Astrocyte of the spinal cord (primary cell): ENCODE measurements around the gene SLC8A3.

Experiments
- DNase-seq: peaks from one replicate; pipeline ENCODE4 v3.0.0; 2011; ENCODE audit warnings: low read depth, low spot score
- H3K4me3 ChIP-seq: 2 replicates; pipeline ENCODE4 v1.5.1; 2011; ENCODE audit warnings: low read depth, mild to moderate bottlenecking, low read length, moderate library complexity
- CTCF ChIP-seq: IDR thresholded peaks from 2 replicates; pipeline ENCODE4 v1.5.1; 2012; ENCODE audit warnings: low read depth, mild to moderate bottlenecking, low read length, inconsistent platforms
- in situ Hi-C: cut with HindIII; loops from 2 replicates; pipeline ENCODE4 v1.10.0; 2017; ENCODE audit warnings: low sequenced_read_pairs

SLC8A3 gene

GRCh38 chr14:70177081-70177800 lies 11.5 kb downstream of the SLC8A3 start:
- no peak for TF ChIP-seq CTCF
- no peak overlapping the region for H3K4me3 ChIP-seq
- in situ Hi-C loops, result no loop called here
- no peak for DNase-seq

GRCh38 chr14:70173569-70173968 lies 15.2 kb downstream of the SLC8A3 start:
- in situ Hi-C loops, result no loop called here
- no peak for TF ChIP-seq CTCF
- no peak for DNase-seq
- H3K4me3 ChIP-seq, result no peak overlapping the region

- DNase-seq, result no peak
- in situ Hi-C loops, result no loop called here
- no peak for TF ChIP-seq CTCF
- H3K4me3 ChIP-seq, result no peak overlapping the region
Observed at GRCh38 chr14:70171726-70172125, 17.0 kb downstream of the SLC8A3 start.

- TF ChIP-seq CTCF, result no peak
- in situ Hi-C loops, result no loop called here
- no peak for DNase-seq
- no peak overlapping the region for H3K4me3 ChIP-seq
Observed at GRCh38 chr14:70170976-70171375, 17.8 kb downstream of the SLC8A3 start.

- TF ChIP-seq CTCF, result no peak
- in situ Hi-C loops, result no loop called here
- H3K4me3 ChIP-seq, result no peak overlapping the region
- no peak for DNase-seq
Observed at GRCh38 chr14:70168406-70168805, 20.3 kb downstream of the SLC8A3 start.

GRCh38 chr14:70166530-70167203 lies 22.1 kb downstream of the SLC8A3 start:
- TF ChIP-seq CTCF, result no peak
- no peak overlapping the region for H3K4me3 ChIP-seq
- in situ Hi-C loops, result no loop called here
- DNase-seq, result no peak
